HG03064 (cell line): ENCODE data around the gene RTN4RL2.

ENCODE experiments used
- ATAC-seq: cut with Tn5 transposase; IDR thresholded peaks from one replicate; pipeline ENCODE4 v1.9.1; 2021; ENCODE audit warnings: low read depth; ENCODE audit not compliant: unreplicated experiment

The RTN4RL2 gene

DNA sequence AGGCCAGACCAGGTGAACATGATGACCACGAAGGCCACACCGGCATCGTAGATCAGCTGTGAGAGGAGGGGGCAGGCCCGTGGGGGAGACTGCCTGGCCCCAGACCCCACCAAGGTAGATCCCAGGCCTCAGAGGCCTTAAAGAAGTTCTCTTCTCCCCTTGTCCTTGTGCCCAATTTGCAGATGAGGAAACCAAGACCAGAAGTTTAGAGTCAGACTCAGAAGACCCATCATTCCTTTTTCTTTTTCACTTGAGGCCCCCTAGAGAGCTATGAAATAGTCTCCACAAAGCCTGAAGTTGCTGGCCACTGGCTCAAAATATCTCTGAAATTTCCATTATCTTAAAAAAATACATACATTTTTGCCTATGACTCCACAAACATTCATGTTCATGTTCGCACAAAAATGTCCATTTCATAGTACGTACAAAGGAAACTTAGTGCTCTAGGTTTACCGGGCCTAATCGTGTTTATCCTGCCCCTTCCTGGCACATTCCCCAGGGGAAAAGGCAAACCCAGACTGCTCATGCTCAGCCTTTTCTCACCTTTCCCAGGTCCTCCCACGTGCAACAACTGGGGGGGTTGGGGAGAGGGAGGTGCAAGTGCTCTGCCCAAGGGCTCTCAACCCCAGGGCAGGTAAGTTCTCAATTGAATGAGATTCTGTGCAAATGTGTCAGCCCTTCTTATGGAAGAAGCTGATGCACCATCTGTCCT, 35.9 kb downstream of the RTN4RL2 start:
- ATAC-seq = no peak

DNA sequence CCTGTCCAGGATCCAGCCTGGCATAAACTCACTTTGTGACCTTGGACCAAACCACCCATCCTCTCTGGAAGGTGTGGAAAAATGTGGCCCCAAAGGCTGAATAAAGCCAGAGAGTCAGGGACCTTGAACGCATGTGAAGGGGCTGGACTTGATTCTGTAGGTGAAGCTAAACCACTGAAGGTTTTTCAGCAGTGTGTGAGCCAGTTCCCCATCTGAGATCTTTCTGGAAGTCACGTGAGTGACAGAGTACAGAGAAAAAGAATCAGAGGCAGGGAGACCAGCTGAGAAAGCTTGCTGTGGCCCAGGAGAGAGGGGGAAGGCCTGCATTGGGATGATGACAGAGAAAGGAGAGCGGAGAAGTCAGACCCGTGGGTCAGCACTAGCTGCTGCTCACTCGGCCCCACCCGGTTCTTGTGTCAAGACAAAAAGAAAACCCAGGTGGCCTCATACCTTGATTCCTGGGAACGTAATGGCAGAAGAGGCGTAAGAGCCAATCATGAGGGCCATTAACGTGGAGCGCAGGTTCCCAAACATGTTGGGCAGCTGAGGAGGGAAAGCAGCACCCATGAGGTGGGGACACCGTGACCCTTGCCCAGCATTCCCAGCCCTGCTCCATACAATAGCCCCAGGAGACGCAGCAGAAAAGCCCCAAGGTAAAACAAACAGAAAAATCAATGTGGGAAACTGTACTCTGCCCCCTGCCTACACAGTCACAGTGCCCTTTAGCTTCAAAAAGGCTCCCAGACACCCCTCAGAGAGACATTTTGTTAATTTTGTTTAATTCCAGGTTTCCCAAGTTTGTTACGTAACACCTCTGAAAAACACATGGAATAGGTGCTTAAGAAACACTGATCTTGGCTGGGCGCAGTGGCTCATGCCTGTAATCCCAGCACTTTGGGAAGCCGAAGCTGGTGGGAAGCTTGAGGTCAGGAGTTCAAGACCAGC, 37.2 kb downstream of the RTN4RL2 start:
- no peak for ATAC-seq

DNA sequence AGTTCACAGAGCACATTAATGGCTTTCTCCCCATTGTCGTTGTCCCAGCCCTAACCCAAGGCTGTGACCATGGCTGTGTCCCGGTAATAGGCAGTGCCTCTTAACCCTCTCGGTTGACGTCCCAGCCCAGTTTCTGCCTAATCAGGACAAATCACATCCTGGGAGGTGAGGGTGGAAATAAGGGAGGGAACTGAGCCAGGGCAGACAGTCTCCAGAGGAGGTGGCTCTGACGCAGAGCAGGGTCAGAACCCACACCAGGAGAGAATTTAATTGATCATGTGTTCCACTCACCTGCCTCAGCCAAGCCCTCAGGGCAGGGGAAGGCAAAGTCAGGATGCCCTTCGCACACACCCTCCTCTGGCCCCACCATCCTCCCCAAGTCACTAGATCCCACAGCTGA, 38.2 kb downstream of the RTN4RL2 start:
- no peak for ATAC-seq

DNA sequence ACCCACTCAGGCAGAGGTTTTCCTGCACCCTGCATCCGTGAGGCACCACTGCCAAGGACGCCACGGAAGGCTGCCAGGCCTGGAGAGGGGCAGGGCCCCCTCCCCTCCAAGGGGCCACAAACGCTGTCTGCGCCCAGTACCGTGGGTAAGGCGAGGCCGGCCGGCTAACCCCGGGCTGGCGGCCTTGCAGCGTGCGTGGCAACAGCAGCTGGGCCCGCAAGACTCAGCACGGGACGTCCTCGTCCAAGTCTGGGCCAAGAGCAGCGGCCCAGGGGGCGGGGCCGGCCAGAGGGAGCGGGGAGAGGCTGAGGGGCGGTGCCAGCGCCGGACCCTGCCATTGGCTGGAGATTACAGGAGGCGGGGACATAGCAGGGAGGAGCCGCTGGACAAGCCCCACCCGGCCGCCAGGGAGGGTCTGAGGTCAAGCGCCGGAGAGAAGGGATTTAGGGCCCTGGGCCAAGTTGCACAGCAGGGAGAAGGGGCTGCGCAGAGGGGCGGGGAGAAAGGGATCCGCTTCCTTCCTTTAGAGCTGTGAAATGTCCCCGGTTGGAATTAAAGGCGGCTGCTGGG, 39.2 kb downstream of the RTN4RL2 start:
- peak; percentile 97 for ATAC-seq

DNA sequence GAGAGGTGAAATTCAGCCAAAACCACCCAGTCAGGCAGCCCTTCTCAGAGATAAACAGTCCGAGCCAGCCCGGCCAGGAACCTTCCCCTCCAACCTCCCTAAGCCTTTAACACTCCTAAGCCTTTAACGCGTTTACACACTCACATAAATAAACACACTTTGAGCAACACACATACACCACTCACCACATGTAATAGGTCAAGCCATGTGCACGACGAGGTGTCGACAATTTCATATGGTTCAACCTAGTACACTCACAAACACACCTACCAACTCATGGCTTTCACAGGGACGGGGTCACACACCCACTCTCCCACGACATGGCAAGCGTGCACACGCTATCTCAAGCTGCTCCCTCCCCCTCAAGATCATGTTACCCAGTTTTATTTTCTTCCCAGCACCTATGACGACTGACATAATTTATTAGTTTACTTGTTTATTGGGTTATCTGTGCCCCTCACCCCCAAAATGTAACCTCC, 39.7 kb downstream of the RTN4RL2 start:
- no peak for ATAC-seq

DNA sequence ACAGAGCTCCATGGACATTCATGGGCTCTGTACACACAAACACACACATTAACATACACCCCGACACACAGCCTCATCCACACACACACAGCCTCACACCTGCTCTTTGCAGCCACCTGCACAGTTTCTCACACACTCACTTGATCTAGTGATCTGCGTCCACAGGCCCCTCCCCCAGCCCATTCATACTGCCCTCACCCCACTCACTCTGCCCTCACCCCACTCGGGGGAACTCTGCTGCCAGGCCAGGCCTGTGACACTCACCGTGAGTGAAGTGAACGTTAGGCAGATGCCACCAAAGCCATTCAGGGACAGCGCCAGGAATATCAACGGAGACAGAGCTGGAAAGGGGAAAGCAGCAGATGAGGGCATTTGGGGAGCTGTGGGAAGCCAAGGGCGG, 40.2 kb downstream of the RTN4RL2 start:
- no peak for ATAC-seq

- ATAC-seq = no peak
These were observed 40.6 kb downstream of the RTN4RL2 start for GRCh38 chr11:57500926-57501325.

- ATAC-seq = no peak
These were observed 41.6 kb downstream of the RTN4RL2 start for GRCh38 chr11:57501953-57502352.

DNA sequence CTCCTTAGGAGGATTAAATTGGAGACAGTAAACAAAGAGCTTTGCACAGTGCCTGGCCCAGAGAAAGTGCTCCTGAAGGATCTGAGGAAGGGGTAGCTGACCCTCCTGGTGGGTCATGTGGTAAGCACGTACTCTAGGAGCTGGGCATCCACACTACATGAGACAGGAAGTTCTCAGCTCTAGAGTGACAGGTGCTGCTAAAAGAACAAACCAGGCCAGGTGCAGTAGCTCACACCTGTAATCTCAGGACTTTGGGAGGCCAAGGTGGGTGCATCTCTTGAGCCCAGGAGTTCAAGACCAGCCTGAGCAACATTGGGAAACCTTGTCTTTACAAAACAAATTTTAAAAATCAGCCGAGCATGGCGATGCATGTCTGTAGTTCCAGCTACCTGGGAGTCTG, 42.0 kb downstream of the RTN4RL2 start:
- no peak for ATAC-seq

DNA sequence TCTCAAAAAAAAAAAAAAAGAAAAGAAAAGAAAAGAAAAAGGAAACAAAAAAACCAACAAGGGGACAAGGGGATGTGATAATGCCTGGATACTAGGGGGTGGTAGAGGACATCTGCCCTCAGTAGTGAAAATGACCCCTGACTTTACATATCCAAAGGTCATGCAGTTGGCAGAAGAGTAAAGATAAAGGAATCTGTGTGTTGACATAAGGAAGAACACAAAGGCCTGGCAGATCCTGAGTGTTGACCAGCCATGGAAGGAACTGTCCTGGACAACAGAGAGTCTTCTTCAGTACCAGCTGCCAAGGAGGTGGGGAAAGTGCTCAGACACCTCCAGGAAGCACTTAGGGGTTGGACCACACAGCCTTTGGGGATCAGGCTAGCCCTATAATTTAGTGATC, 42.5 kb downstream of the RTN4RL2 start:
- no peak for ATAC-seq

DNA sequence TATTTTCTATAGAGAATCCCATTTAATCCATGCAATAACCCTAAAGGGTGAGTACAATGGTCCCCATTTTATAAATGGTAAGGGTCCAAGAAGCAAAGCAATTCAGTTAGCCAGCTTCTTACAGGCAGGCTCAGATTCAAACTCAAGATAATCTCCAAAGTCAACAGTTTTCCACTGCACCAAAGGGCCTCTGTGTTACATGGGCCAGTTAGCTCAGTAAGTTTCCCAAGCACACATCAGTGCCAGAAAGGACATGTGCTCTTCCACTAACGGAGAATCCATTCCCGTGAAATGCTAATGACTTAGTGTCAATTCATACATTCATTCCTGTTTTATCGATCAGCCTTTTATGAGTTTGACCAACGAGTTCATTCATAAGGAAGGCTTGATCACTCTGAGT, 44.2 kb downstream of the RTN4RL2 start:
- ATAC-seq = no peak

DNA sequence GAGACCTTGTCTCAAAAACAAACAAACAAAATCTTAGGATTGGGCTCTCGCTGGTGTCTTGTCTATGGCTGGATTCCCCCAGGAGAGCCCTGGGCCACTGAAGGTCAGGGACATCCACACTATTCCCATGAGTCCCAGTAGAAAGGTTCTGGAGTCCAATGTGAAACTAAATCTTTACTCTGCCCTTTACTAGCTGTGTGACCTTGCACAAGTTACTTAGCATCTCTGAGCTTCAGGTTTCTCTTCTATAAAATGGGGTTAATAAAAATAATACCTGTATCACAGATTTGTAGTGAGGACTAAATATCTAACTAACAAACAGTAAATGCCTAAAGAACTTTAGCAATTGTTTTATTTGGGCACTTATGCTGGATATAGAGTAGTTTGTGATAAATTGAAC, 46.2 kb downstream of the RTN4RL2 start:
- no peak for ATAC-seq

DNA sequence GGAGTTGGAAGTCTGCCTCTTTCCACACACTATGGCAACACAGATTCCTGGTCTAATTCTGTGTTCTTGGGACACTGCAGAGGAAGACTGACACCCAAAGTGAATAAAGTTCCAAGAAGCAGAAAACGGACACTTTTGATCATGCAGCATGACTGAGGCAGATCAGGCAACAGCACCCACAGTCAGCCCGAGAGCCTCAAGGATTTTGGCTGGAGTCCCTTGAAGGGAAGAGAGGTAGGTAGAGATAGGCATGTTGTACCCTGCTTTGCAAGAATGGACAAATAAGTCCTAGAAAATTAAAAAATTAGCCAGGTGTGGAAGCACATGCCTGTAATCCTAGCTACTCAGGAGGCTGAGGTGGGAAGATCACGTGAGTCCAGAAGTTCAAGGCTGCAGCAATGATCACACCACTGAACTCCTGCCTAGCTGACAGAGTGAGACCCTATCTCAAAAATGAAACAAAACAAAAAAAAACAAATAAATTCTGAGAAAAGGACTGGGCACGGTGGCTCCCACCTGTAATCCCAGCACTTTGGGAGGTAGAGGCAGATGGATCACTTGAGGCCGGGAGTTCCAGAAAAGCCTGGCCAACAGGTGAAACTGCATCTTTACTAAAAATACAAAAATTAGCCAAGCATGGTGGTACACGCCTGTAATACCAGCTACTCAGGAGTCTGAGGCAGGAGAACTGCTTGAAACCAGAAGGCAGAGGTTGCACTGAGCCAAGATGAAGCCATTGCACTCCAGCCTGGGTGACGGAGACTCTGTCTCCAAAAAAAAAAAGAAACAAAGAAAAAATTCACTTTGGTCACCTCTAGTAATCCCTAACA, 48.2 kb downstream of the RTN4RL2 start:
- no peak for ATAC-seq

DNA sequence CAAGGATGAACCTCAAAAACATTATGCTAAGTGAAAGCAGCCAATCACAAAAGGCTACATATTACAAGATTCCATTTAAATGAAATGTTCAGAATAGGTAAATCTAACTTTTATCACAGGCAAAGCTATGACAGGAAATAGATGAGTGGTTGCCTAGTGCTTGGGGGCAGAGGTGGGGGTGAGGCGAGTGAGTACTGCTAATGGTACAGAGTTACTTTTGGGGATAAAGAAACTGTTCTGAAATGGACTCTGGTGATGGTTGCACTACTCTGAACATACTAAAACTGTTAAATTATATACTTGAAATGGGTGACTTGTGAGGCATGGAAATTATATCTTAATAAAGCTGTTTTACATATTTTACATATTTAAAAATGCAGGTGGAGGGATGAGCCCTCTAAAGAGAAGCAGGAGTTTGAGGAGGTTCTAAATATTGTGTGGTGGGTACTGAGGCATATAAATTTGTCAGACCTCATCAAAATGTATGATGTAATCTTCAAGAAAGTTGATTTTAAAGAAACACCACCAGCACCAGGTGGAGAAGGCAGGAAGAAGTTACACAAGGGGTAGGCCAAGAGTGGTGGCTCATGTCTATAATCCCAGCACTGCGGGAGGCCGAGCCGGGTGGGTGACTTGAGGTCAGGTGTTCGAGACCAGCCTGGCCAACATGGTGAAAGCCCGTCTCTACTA, 51.6 kb downstream of the RTN4RL2 start:
- ATAC-seq = no peak

DNA sequence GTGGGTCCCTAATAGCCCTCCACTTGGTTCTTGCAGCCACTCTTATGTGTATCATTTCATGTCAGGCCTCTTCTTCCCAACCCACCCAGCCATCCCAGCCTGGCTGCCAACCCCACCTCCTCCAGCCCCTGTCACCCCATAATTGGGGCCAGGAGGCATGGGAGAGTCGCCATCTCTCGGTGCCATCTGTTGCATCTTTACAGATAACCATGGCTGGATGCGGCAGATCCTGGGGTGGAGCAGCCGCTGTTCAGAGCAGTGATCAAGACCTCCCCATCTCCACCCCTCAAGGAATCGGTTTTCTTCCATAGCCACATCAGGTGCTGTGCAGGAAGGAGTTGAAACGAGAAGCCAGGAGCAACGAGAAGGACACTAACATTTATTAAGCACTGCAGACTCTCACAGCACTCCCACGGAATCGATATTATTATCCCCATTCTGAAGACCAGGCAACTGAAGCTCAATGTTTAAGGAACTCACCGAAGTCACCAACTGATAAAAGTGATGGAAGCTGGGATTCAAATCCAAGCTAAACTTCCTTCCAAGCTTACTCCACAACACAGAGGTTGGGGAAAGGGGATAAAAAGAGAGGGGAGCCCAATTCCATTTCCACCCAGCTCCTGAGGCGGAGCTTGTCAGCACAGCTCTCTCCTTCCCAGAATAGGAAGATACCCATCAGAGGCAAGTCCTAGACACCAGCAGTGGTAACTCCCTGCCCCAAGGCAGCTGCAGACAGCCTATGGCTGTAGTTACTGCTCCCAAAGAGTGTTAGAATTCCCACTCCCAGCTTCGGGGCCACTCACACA, 52.5 kb downstream of the RTN4RL2 start:
- ATAC-seq = no peak

GRCh38 chr11:57513452-57513795, 53.1 kb downstream of the RTN4RL2 start:
- no peak for ATAC-seq

DNA sequence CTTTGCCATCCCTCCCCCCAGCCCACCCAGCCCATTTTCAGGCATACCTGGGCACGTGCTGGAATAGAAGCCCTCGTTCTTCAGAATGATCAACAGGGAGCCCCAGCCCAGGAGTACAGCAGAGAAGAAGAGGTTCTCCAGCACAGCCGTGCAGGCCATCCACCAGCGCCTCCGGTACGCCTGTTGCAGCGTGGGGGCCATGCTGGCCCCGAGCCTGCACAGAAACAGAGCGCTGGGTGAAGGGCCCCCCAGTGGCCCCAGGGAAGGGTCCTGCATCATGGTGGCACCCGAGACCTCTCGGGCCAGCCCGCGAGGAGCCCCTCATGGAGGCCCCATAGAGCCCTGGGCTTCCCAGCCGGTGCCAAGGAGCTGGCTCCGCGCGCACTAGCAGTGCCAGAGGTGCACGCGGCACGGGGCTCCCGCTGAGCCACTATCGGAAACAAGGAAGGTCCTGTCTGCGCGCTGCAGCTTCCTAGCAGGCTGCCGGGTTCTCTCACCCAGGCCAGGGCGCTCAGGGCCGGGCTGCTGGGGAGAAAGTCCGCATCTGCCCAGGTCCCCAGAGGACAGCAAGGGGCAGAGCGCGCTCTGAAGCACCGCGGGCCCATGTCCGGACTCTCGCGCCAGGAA, 53.7 kb downstream of the RTN4RL2 start:
- ATAC-seq = peak; percentile 29

DNA sequence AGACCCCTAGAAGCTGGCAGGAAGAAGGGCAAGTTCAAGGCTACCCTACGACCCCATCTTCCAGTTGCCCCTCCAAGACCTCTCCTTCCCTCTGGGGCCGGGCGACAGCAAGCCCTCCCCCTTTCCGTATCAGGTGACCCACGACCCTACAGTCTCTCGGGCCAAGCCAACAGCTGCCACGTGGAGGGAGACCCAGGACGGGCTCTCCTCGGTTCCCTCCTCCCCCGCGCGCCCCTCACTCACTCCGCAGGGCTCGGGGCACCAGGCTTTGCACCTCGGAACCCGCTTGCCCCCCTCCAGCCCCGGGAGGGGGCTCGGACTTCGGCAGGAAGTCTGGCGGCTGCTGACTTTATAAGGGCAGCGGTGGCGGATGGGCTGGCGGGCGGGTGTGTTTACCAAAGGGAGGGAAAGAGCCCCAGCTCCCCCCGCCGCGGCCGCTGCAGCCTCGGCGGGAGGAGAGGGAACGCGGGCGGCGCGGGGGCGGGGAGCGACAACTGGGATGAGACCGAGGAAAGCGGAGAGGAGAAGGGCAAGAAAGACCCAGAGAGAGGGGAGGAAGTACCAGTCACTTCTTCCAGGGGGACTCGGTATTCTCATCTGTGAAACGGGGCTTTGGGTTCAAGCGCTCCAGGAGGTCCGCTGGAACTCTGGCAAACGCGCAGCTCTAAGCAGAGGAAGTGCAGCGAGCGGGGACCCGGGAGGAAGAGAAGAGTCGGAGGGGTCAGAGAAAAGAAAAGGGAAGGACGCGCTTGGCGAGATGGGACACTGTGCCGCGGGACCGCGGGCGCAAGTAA, 54.4 kb downstream of the RTN4RL2 start:
- ATAC-seq = peak; percentile 40
